Activated CD4-positive, alpha-beta T cell treated with anti-CD3 and anti-CD28 coated beads, Interleukin-2, amount 50 U/mL, for 4 hours (primary cell): ENCODE results near the gene NRL.

Experiments used
- DNase-seq, 2 experiments: peaks; one replicate each; pipeline ENCODE4 v3.0.0-alpha.2; 2020

Gene NRL

GRCh38 chr14:24065408-24065807 is 49.3 kb downstream of the NRL start:
- no peak for DNase-seq

GRCh38 chr14:24064856-24065255 is 49.9 kb downstream of the NRL start:
- DNase-seq = no peak

GRCh38 chr14:24064091-24064795 is 50.5 kb downstream of the NRL start:
- DNase-seq = no peak

- DNase-seq = no peak
These were observed 51.4 kb downstream of the NRL start for GRCh38 chr14:24063263-24063836.

GRCh38 chr14:24062216-24062980 is 52.4 kb downstream of the NRL start:
- no peak for DNase-seq

- no peak for DNase-seq
These were observed 53.5 kb downstream of the NRL start for GRCh38 chr14:24060984-24061913.

GRCh38 chr14:24060443-24060842 is 54.3 kb downstream of the NRL start:
- no peak for DNase-seq

GRCh38 chr14:24059841-24060388 is 54.8 kb downstream of the NRL start:
- no peak for DNase-seq

GRCh38 chr14:24058951-24059475 is 55.7 kb downstream of the NRL start:
- DNase-seq = no peak

- DNase-seq = no peak
These were observed 56.3 kb downstream of the NRL start for GRCh38 chr14:24058260-24058950.

GRCh38 chr14:24057867-24058259 is 56.9 kb downstream of the NRL start:
- DNase-seq = no peak

- no peak for DNase-seq
These were observed 57.5 kb downstream of the NRL start for GRCh38 chr14:24057271-24057670.

- no peak for DNase-seq
These were observed 58.0 kb downstream of the NRL start for GRCh38 chr14:24056800-24057184.

- DNase-seq = no peak
These were observed 58.6 kb downstream of the NRL start for GRCh38 chr14:24055971-24056799.

GRCh38 chr14:24054646-24055045 is 60.1 kb downstream of the NRL start:
- no peak for DNase-seq

- DNase-seq = no peak
These were observed 60.5 kb downstream of the NRL start for GRCh38 chr14:24054324-24054641.

GRCh38 chr14:24053548-24054323 is 61.0 kb downstream of the NRL start:
- DNase-seq = no peak

- peak; percentile 46 to 59 for DNase-seq
These were observed 61.8 kb downstream of the NRL start for GRCh38 chr14:24052656-24053547.
